Measurements from ENCODE around the gene SF3A1. TPM values are rescaled to one million over a fixed set of nuclear protein-coding genes. Genes with fewer than 3 reads are reported as not detected.

The SF3A1 gene
- total RNA-seq, 4 donors from 2014 or later: 29.1 to 94.2 (median 63.3) TPM

- 60% methylated on average over 4 of the region's 4 CpGs; no CpG with 5 or more reads in 1 of the 2 donors for WGBS, 2 donors
- no peak overlapping the region for H3K4me3 ChIP-seq
- H3K9me3 ChIP-seq: no peaks in the 10 kb centered on the region
- H3K27ac ChIP-seq: no peak overlapping the region
- no peaks in the 10 kb centered on the region for H3K27me3 ChIP-seq
- DNase-seq: no peak
- H3K36me3 ChIP-seq: peaks cover 7 to 55% (median 8%) of the 10 kb centered on the region in 3 donors
- intact Hi-C loops (cut with DNase I): loop anchor here (5.0 kb wide), 2 partner anchors 43 to 103 kb away; partner anchors contain the start of genes RNF215 and TBC1D10A
- TF ChIP-seq CTCF (IDR thresholded peaks at IDR 0.05): no peak
- H3K4me1 ChIP-seq: peaks cover 11 to 35% (median 16%) of the 10 kb centered on the region in 3 donors
Measured at GRCh38 chr22:30284666-30285065, 72.0 kb downstream of the SF3A1 start.

- WGBS, 2 donors: 100% methylated on average over 1 of the region's 9 CpGs; no CpG with 5 or more reads in 1 of the 2 donors
- peaks cover 7 to 55% (median 8%) of the 10 kb centered on the region in 3 donors for H3K36me3 ChIP-seq
- no peak overlapping the region for H3K4me3 ChIP-seq
- DNase-seq: no peak
- no peaks in the 10 kb centered on the region for H3K9me3 ChIP-seq
- H3K27me3 ChIP-seq: no peaks in the 10 kb centered on the region
- TF ChIP-seq CTCF (IDR thresholded peaks at IDR 0.05) (no peak), POLR2A (IDR thresholded peaks at IDR 0.05) (no peak)
- no peak overlapping the region for H3K27ac ChIP-seq
- intact Hi-C loops (cut with DNase I): no loop called here
- H3K4me1 ChIP-seq: peaks cover 16 to 40% (median 21%) of the 10 kb centered on the region in 3 donors
Measured at GRCh38 chr22:30284172-30284571, 72.5 kb downstream of the SF3A1 start.

GRCh38 chr22:30283342-30283741 is 73.4 kb downstream of the SF3A1 start:
- Histone ChIP-seq H3K4me3 (no peak overlapping the region), H3K4me1 (peaks cover 20 to 43% (median 21%) of the 10 kb centered on the region in 3 donors), H3K36me3 (peaks cover 7 to 55% (median 8%) of the 10 kb centered on the region in 3 donors), H3K9me3 (no peaks in the 10 kb centered on the region), H3K27ac (no peak overlapping the region), H3K27me3 (no peaks in the 10 kb centered on the region)
- intact Hi-C loops (cut with DNase I): no loop called here
- WGBS, 2 donors: no CpG with 5 or more reads among the region's 4 CpGs
- TF ChIP-seq POLR2A (IDR thresholded peaks at IDR 0.05) (no peak), CTCF (IDR thresholded peaks at IDR 0.05) (no peak)
- no peak for DNase-seq

GRCh38 chr22:30282616-30283046 is 74.1 kb downstream of the SF3A1 start:
- peaks cover 7 to 55% (median 8%) of the 10 kb centered on the region in 3 donors for H3K36me3 ChIP-seq
- intact Hi-C loops (cut with DNase I): no loop called here
- peaks cover 22 to 43% (median 22%) of the 10 kb centered on the region in 3 donors for H3K4me1 ChIP-seq
- DNase-seq: no peak
- TF ChIP-seq POLR2A (IDR thresholded peaks at IDR 0.05): no peak
- TF ChIP-seq CTCF (IDR thresholded peaks at IDR 0.05): no peak
- no peaks in the 10 kb centered on the region for H3K27me3 ChIP-seq
- H3K27ac ChIP-seq: no peak overlapping the region
- H3K9me3 ChIP-seq: no peaks in the 10 kb centered on the region
- no peak overlapping the region for H3K4me3 ChIP-seq
- 35 to 76% methylated on average over 2 of the region's 7 CpGs for WGBS, 2 donors

Other genes starting within 250 kb of the SF3A1 start
- gene LIF, start 110.1 kb downstream of the SF3A1 start, total RNA-seq: under 1 TPM; 0.08 to 0.76 (median 0.10) TPM
- gene OSM, start 90.0 kb downstream of the SF3A1 start, total RNA-seq: 1 to 10 TPM in 1 of 4 donors, under 1 TPM in 2, not detected in 1; 0.19 to 5.7 (median 0.19) TPM
- 10 to 100 TPM; 18.9 to 76.4 (median 40.7) TPM for gene CASTOR1, start 67.4 kb downstream of the SF3A1 start, total RNA-seq
- gene TBC1D10A, start 30.0 kb downstream of the SF3A1 start, total RNA-seq: 10 to 100 TPM; 40.7 to 55.1 (median 47.0) TPM
- 1 to 10 TPM in 3 of 4 donors, under 1 TPM in 1; 0.47 to 9.2 (median 3.1) TPM for gene CCDC157, start 113 bp upstream of the SF3A1 start, total RNA-seq
- 1 to 10 TPM; 2.3 to 8.4 (median 3.9) TPM for gene RNF215, start 30.5 kb upstream of the SF3A1 start, total RNA-seq
- 10 to 100 TPM; 16.6 to 45.4 (median 28.2) TPM for gene SEC14L2, start 40.1 kb upstream of the SF3A1 start, total RNA-seq
- 10 to 100 TPM; 15.9 to 21.2 (median 19.0) TPM for gene MTFP1, start 68.9 kb upstream of the SF3A1 start, total RNA-seq
- under 1 TPM in 1 of 4 donors, not detected in 3; 0.19 TPM for gene SEC14L3, start 115.1 kb upstream of the SF3A1 start, total RNA-seq
- gene SEC14L4, start 148.8 kb upstream of the SF3A1 start, total RNA-seq: not detected
- under 1 TPM in 1 of 4 donors, not detected in 3; 0.19 TPM for gene SEC14L6, start 189.8 kb upstream of the SF3A1 start, total RNA-seq
- 1 to 10 TPM in 2 of 4 donors, not detected in 2; 1.1 to 2.4 TPM for gene GAL3ST1, start 217.8 kb upstream of the SF3A1 start, total RNA-seq
- 10 to 100 TPM; 45.3 to 67.0 (median 58.4) TPM for gene PES1, start 235.0 kb upstream of the SF3A1 start, total RNA-seq

Measured in esophagus squamous epithelium (tissue), 5 donors.